Left cardiac atrium (tissue), 4 donors: ENCODE results near the gene UBAP2. TPM values are rescaled to one million over a fixed set of nuclear protein-coding genes. Genes with fewer than 3 reads are reported as not detected.

Experiments
- ATAC-seq, 2 donors: fragments of 200-7000 bp; cut with Tn5 transposase; one replicate each; pipeline ENCODE4 v1.9.1; 2020; ENCODE audit warnings: mild to moderate bottlenecking in 2 of 2, moderate library complexity in 2 of 2
- DNase-seq: peaks from one replicate; pipeline ENCODE4 v3.0.0-alpha.2; 2020
- intact Hi-C, 2 donors: fragments of 100-400 bp; cut with DNase I; formaldehyde crosslinking; loops; one replicate each; pipeline versions ENCODE4 v1.14.1 to v1.15.1; 2022 to 2023
- long read RNA-seq: library from polyadenylated mRNA; unstranded; transcript quantifications from one replicate; pipeline ENCODE4 v2.0.0, GENCODE V29; 2021
- total RNA-seq, 2 donors: library from RNA; stranded (reverse); fragmentation: NEBNext Ultra II Directional; extraction: Animal tissue kit (Norgen Biotek cat#: 25700); gene quantifications; one replicate each; pipeline ENCODE4 v1.2.1, GENCODE V29; 2021
- donor health status: DM: no; HTN: yes; CAD: no.
- donor health status: DM: no; HTN: yes; CAD: no; lungs with severe emphysema.
- donor health status: DM: yes; HTN: yes; CAD: no.
- donor health status: Dilated cardiomyopathy.

UBAP2 gene, protein sequence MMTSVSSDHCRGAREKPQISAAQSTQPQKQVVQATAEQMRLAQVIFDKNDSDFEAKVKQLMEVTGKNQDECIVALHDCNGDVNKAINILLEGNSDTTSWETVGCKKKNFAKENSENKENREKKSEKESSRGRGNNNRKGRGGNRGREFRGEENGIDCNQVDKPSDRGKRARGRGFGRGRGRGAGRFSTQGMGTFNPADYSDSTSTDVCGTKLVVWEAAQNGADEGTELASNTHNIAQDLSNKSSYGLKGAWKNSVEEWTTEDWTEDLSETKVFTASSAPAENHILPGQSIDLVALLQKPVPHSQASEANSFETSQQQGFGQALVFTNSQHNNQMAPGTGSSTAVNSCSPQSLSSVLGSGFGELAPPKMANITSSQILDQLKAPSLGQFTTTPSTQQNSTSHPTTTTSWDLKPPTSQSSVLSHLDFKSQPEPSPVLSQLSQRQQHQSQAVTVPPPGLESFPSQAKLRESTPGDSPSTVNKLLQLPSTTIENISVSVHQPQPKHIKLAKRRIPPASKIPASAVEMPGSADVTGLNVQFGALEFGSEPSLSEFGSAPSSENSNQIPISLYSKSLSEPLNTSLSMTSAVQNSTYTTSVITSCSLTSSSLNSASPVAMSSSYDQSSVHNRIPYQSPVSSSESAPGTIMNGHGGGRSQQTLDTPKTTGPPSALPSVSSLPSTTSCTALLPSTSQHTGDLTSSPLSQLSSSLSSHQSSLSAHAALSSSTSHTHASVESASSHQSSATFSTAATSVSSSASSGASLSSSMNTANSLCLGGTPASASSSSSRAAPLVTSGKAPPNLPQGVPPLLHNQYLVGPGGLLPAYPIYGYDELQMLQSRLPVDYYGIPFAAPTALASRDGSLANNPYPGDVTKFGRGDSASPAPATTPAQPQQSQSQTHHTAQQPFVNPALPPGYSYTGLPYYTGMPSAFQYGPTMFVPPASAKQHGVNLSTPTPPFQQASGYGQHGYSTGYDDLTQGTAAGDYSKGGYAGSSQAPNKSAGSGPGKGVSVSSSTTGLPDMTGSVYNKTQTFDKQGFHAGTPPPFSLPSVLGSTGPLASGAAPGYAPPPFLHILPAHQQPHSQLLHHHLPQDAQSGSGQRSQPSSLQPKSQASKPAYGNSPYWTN
- 10 to 100 TPM; 21.7 to 23.0 TPM for total RNA-seq
- long read RNA-seq, partial matches to known transcripts = 4 of 5 reads
- long read RNA-seq, other reads (novel, unspliced or antisense) = 0 of 5 reads

GRCh38 chr9:34048727-34049629, at the start of gene UBAP2:
UBAP2 (minus strand) TSS chr9:34048887; CDS start chr9:34017148, 31,739 bp downstream.
- ATAC-seq (peak; percentile 95 to 96), DNase-seq (peak; percentile 98)
- intact Hi-C loops = no loop called here

DNA sequence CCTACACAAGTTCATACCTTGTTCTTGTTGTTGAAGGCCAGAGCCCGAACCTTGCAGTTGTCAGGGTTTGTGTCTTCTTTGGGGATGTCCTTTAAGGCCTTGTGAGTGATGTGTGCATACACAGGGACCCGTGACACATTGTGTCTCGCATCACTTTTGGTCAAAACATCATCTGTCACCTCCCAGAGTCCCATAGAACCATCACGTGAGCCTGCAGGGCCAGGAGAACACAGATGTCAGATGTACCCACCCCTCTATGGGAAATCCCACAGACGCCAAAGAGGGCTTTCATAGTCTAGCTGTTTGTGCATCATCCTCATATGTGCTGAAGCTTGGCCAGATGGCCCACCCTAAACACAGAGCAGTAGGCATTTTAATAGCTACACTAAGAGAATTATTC, 49.6 kb upstream of the UBAP2 start:
- no peak for ATAC-seq
- intact Hi-C loops = no loop called here
- no peak for DNase-seq

- no peak for ATAC-seq
- DNase-seq = no peak
- intact Hi-C loops = no loop called here
These were observed 49.2 kb upstream of the UBAP2 start for GRCh38 chr9:34097865-34098264.

DNA sequence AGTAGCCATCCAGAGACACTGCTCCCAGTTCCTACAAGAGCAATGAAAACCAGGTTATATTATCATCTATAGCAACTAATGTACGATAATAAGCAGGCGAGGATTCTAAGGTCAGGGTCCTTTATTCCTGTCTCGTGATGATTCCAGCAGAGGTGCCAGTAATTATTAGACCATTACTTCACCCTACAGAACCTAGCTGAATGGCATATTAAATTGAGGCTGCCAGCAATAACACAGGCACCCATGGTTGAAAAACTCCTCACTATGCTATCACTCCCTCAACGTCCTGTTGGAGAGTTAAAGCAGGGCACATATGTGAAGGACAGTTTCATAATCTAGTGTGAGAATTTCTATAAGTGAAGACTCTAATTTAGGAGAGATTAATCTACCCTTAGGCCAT, 48.1 kb upstream of the UBAP2 start:
- DNase-seq = no peak
- intact Hi-C loops = no loop called here
- ATAC-seq = no peak

GRCh38 chr9:34093578-34093977, 44.9 kb upstream of the UBAP2 start:
- ATAC-seq = no peak

DNA sequence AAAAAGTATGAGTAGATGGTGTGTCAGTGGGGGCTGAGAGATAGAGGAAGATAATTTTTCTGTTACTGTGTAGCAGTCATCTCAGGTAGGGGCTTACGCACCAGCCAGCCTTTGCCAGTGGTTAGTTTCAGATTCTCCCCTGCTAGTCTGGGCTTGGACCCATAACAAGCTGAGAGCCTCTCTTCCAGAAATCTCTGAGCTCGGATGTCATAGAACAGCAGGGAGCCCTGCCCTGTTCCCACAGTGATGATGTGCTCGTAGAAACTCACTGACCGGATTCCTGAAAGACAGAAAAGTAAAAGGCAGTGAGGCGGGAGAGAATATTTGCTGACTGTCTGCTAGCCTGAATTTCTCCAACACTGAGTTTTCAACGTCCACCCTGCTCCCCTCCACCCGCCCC, 40.6 kb upstream of the UBAP2 start:
- no peak for DNase-seq
- no peak for ATAC-seq
- intact Hi-C loops = no loop called here

More at GRCh38 chr9:34093578-34093977, 44.9 kb upstream of the UBAP2 start:
- no peak for DNase-seq
- intact Hi-C loops = no loop called here

GRCh38 chr9:34087370-34087769, 38.7 kb upstream of the UBAP2 start:
- DNase-seq (no peak), ATAC-seq (no peak)
- intact Hi-C loops = no loop called here

GRCh38 chr9:34086864-34087263, 38.2 kb upstream of the UBAP2 start:
- intact Hi-C loops = no loop called here
- DNase-seq (no peak), ATAC-seq (peak in 1 of 2 donors; percentile 27)

DNA sequence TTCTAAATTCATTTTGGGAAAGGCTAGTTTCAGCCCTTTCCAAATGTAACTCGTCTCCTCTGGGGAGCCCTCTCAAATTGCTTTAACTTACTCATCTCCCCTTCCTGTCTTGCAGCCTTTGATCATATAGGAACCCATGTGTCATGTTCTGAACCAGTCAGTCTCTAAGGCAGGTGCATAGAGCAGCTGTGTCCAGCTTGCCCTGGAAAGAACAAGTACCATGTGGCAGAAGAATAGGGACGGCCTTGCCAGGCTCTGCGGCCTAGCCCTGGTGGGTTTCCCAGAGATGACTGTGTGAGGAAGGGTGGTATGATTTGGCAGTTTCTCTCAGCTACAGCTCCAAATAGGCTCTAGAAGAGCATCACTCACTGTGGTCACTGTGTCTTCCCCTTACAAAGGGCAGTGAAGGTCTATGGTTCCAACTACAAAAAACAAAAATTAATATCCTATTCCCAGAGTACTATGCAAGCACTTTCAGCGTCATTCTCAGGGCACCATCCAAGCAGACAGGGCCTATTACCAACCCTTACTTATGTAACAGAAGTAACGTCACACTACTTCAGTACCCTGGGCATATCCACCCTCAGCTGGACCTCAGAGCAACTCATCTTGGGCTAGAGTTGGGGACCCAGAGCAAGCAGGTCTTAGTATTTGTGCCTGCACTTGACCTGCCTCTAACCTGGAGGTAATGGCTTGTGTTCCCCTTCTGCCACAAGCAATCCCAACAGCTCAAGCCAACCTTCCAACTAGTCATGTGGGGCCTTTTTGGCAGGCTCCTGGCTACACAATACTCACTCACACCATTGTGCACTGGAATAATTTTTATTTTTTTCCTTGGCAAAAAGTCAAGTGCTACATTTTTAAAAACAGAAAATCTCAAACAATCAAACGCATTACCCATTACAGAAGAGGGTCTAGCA, 37.2 kb upstream of the UBAP2 start:
- intact Hi-C loops = no loop called here
- DNase-seq (no peak), ATAC-seq (peak in 1 of 2 donors; percentile 23)

DNA sequence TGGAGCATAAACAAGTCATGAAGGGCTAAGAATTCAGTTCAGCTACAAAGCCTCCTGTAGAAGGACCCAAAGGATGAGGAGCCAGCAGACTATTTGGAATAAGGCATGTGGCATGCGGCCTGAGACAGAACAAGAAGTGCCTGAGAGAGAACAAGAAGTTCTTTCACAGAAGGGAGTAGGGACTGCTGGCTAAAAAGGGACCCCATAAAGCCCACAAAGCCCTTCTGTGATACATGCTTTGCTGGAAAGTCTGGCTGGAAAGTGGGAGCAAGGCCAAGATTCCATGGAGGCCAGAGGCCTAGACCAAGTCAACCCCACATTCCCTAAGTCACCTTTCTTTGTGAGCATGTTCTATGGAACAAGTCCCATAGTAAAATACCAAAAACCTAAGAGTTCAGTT, 35.9 kb upstream of the UBAP2 start:
- ATAC-seq = peak; percentile 71 to 85
- DNase-seq = peak; percentile 46
- intact Hi-C loops = no loop called here

DNA sequence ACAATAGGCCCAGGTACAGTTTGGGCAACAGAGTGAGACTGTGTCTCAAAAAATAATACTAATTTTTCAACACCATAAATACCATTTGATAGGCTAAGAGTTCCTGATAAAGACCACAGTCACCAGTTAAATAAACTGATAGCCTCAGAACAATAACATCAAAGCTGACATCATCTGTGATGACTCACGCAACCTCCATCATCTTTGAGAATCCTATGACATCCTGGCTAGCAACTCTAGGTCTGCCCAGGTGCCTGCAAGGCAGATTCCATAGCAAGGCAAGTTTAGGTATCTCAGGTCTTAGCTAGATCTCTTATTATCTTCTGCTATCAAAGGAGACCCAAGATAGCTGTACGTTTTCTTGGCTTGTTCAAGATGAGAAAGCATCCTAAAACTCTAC, 30.5 kb upstream of the UBAP2 start:
- DNase-seq (no peak), ATAC-seq (no peak)
- intact Hi-C loops = loop anchor here (10.0 kb wide), 1 partner anchor 154 kb away; no protein-coding TSS in a partner anchor

GRCh38 chr9:34072868-34073590, 24.3 kb upstream of the UBAP2 start:
- intact Hi-C loops = loop anchor here (5.0 to 10.0 kb wide), 2 partner anchors 61 to 148 kb away; no protein-coding TSS in a partner anchor
- DNase-seq = no peak
- peak; percentile 34 to 93 for ATAC-seq

GRCh38 chr9:34072410-34072809, 23.7 kb upstream of the UBAP2 start:
- intact Hi-C loops = loop anchor here (5.0 to 10.0 kb wide), 2 partner anchors 60 to 148 kb away; no protein-coding TSS in a partner anchor

GRCh38 chr9:34070606-34071324, 22.1 kb upstream of the UBAP2 start:
- intact Hi-C loops = loop anchor here (5.0 to 10.0 kb wide), 2 partner anchors 58 to 146 kb away; no protein-coding TSS in a partner anchor
- ATAC-seq (no peak), DNase-seq (no peak)

More at GRCh38 chr9:34072410-34072809, 23.7 kb upstream of the UBAP2 start:
- no peak for DNase-seq
- ATAC-seq = no peak

DNA sequence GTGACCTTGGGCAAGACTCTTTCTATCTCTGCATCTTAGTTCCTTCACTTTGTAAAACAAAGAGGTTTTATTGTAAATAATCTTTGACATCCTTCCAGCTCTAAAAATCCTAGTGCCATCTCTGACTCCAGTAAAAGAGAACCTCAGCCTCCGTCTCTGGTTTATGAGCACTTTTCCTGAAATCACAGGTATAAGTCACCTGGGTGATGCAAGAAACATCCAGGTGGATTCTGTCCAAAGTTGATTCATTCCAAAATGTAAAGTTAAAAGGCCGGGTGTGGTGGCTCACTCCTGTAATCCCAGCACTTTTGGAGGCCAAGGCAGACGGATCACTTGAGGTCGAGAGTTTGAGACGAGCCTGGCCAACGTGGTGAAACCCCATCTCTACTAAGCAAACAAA, 21.1 kb upstream of the UBAP2 start:
- no peak for ATAC-seq
- DNase-seq = no peak
- intact Hi-C loops = loop anchor here (5.0 to 10.0 kb wide), 2 partner anchors 58 to 145 kb away; no protein-coding TSS in a partner anchor

- intact Hi-C loops = no loop called here
- no peak for DNase-seq
- no peak for ATAC-seq
These were observed 16.9 kb upstream of the UBAP2 start for GRCh38 chr9:34065541-34065940.
